AG10803 (cell line): ENCODE data around the gene UBXN1.

Experiments
- DNase-seq: peaks from one replicate; pipeline ENCODE4 v3.0.0; 2010; ENCODE audit warnings: low read depth
- H3K4me3 ChIP-seq: 2 replicates; pipeline ENCODE4 v1.5.1; 2011; ENCODE audit warnings: mild to moderate bottlenecking, low read length, control low read depth
- CTCF ChIP-seq: conservative IDR thresholded peaks from 2 replicates; pipeline ENCODE4 v1.5.1; 2011; ENCODE audit warnings: mild to moderate bottlenecking, low read length, control low read depth, inconsistent platforms

Gene UBXN1

DNA sequence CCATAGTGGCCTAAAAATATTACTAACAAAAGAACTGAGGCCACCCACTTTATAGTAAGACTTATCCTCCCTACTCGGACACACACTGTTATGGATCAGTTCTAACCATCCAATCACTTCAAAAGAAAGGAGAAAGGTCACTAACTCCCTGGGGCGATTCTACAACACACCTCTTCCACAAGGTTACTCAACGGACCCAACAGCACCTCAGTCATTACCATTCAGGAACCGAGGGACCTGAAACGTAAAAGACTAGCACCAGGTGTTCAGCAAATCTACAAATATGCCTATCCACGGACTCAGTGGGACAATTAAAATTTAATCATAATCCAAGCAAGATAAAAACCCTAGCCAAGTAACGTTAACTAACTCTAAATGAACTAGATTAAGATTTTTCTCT, 46.8 kb upstream of the UBXN1 start:
- DNase-seq = no peak
- no peak for TF ChIP-seq CTCF
- peak overlapping the region; percentile 99 for H3K4me3 ChIP-seq

GRCh38 chr11:62724171-62724570, 45.3 kb upstream of the UBXN1 start:
- TF ChIP-seq CTCF = no peak
- H3K4me3 ChIP-seq = peak overlapping the region; percentile 99
- DNase-seq = no peak

DNA sequence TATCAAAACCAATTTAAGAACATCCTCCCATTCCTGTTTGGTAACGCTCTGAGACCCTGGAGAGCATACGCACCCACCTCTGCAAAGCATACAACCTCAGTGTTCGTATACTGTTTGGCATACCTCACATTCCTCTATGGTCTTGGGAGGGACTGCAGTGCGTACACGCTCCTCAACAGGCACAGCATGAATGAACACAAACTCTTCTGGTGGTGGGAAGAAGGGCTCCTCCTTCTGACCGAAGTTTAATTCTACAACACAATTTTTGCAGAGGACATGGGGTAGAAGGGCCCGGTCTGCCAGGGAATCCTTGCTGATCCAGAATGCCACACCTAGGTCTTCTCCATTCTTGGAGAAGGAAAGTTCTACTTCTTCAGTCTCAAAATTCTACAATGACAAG, 43.1 kb upstream of the UBXN1 start:
- TF ChIP-seq CTCF = peak; percentile 9; the same call in 1 of the 2 replicates
- DNase-seq = peak; percentile 39
- no peak overlapping the region for H3K4me3 ChIP-seq

DNA sequence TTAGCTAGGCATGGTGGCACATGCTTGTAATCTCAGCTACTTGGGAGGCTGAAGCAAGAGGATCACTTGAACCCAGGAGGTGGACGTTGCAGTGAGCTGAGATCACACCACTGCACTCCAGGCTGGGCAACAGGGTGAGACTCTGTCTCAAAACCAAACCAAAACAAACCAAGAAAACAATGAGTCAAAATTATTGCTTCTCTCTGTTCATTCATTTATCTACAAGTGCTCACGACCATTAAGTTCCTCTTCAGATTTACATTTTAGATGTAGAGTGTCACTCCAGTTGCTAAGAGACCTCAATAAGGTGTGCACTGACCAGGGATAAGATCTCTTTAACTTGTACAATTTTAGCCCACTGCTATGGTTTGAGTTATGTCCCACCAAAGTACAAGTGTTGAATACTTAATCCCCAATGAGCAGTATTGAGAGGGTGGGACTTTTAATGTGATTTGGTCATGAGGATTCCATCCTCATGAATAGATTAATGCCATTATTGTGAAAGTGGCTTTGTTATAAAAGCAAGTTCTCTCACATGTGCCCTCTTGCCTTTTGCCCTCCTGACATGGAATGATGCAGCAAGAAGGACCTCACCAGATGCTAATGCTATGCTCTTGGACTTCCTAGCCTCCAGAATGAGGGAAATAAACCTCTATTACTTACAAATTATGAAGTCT, 40.6 kb upstream of the UBXN1 start:
- TF ChIP-seq CTCF = no peak
- no peak overlapping the region for H3K4me3 ChIP-seq

GRCh38 chr11:62716816-62717215, 37.9 kb upstream of the UBXN1 start:
- H3K4me3 ChIP-seq = no peak overlapping the region
- TF ChIP-seq CTCF = no peak
- DNase-seq = no peak

More for the DNA sequence above, 40.6 kb upstream of the UBXN1 start:
- peak; percentile 25 for DNase-seq

GRCh38 chr11:62716206-62716605, 37.3 kb upstream of the UBXN1 start:
- TF ChIP-seq CTCF = no peak
- no peak for DNase-seq
- H3K4me3 ChIP-seq = no peak overlapping the region
